ENCODE data around the gene GPR17.

GPR17 gene

DNA sequence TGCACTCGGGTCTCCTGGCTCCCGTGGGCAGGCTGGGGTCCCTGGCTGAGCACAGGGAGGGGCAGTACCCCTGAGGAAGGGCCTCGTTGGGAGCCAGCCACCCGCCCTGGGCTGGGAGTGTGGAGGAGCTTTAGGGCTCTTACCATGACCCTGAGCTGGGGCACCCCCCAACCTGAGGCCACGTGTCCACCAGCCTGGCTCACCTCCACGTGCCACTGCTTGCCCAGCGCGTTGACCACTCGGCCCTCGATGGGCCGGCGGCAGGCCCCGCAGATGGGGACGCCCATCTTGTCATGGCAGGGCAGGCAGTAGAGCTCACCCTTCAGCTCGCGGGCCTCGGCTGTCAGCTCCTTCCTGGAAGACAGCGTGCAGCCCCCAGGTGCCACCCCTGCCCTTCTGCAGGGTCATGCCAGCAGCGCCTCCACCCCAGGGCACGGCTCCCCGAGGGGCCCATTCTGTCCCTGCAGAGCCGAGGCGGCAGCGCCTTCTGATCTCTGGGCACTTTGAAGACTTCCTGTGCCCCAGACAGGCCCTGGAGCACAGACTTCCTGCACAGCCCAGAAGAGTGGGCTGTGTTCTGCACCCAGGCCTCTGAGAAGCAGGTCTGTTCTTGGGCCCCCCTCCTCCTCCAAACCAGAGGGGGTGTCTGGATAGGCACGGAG is 4.0 kb upstream of the GPR17 start:
- DNase-seq (ENCODE audit: low read depth) = peak; percentile 26

DNA sequence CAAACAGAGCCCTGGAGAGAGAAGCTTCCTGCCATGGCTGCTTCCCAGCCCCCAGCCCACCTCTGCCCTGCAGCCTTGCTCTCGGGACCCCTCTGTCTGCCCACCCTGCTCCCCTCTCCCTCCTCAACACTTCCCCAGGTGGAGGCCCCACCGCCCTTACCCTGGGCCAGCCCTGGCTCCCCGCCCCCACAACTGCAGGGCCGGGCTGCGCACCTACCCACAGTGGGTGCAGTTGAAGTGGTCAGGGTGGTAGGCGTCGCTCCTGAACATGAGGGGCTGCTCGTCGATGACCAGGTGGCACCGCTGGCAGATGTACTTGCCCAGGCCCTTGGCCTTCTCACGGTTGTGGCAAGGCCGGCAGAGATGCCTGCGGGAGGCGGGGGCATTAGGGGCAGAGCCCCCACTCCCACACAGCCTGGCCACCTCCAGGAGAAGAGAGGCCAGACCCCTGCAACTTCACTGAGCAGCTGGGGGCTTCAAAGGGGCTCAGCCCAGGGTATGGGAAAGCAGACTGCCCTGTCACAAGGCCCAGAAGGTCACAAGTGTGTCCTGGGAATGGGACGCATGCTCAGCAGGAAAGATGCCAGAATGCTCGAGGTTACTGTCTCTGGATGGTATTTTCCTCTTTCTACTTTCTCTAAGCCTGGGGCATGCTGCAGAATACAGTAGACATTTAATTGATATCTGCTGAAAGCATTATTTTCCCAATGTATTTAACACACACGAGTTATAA is 3.1 kb upstream of the GPR17 start:
- DNase-seq (ENCODE audit: low read depth) = no peak

DNA sequence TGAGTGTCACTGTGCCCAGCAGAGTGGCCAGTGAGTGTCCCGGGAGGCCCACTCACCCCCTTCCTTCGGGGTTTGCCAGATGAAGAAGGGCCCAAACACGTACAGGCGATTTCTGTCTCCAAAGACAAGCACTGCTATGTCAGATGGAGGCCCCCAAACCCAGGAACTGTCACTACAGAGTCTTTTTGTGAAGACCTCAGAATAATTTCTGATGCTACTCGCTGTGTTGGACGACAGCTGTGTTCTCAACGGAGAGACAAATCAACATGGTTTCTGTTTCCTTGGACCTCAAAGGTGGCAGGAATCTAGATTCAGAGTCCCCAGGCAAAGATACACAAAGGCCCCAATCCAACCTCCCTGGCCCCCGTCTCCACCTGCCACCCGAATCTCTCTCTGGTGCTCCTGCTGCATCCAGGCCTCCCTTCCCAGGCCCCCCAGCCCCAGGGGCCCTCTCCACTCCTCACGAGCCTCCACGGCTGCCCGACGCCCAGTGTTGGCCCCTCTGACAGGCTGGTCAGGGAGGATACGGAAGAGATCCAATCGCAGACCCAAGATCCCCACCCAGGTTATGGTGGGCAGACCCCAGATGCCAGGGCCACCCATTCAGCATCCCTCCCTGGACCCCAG is 2.4 kb upstream of the GPR17 start:
- no peak for DNase-seq (ENCODE audit: low read depth)

DNA sequence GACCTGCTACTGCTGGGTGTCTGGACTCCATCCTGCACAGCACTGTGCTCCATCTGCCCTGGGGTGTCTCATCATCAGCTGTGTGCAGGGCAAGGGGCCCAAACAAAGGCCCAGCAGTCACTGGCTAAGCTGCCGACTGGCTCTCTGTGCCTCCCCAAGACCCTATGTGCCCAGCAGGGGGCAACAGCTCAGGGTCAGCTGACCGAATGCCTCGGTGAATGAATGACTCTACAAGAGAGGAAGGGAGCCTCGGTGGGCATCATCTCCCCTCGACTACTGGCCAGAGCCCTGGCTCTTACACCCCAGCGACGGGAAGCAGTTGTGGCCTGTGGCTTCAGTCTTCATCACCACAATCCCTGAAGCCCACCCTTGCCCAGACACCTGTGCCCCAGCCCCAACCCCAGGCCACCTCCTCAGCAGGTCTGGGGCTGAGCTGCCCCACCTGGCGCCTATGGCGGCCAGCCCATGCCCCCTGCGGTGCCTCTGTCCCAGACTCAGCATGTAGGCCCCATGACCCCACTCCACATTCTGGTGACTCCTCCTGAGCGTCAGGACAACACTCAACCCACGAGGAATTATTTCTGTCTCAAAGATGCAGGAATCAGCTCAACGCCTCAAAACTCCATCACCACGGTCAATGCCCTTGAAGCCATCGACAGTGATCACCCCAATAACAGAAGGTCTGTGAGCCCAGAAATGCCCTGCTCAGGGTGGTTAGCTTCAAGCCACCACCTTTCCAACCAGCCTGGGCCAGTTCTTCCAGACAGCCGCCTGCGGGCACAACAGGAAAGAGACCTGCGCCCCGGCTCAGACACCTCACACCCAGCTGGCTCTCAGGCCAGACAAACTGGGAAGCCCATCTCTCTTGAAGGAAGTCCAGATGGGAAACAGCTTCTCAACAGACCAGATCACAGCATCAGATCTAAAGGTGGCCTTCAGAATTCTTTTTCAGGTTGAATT is 1.6 kb upstream of the GPR17 start:
- no peak for DNase-seq (ENCODE audit: low read depth)

- DNase-seq (ENCODE audit: low read depth) = no peak
These were observed 943 bp upstream of the GPR17 start for GRCh38 chr2:127645026-127645394.

DNA sequence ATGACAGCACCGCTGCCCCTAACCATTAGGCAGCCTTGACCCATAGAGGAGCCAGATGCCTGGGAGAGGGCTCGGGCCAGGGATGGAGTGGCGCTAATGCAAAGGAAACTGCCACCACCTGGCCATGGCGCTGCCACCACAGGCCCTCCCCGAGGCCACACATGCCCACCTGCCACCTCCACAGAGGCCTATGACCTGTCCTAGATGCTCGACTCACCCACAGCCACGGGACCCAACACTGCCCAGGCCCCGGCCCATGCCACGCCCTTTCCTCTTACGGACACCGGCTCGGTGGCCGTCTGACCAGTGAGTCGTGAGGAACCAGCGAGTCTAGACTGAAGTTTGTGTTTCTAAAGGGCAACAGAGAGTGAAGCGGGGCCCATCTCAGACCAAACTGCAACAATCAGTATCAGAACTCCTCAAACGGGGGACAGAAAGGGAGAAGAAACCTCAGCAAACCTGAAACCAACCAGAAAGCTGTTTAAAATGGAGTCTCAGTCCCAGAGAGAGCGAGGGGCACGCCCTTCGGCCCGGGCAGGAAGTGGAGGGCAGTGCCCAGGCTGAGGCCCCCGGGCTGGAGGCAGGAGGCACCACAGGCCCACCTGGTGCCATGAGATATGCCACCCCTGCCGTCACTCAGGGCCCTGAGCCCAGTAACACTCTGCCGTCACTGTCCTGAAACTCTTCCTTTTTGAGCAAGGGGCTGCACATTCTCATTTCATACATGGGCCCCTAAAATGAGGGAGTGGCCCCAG is 711 bp downstream of the GPR17 start:
- DNase-seq (ENCODE audit: low read depth) = no peak

DNA sequence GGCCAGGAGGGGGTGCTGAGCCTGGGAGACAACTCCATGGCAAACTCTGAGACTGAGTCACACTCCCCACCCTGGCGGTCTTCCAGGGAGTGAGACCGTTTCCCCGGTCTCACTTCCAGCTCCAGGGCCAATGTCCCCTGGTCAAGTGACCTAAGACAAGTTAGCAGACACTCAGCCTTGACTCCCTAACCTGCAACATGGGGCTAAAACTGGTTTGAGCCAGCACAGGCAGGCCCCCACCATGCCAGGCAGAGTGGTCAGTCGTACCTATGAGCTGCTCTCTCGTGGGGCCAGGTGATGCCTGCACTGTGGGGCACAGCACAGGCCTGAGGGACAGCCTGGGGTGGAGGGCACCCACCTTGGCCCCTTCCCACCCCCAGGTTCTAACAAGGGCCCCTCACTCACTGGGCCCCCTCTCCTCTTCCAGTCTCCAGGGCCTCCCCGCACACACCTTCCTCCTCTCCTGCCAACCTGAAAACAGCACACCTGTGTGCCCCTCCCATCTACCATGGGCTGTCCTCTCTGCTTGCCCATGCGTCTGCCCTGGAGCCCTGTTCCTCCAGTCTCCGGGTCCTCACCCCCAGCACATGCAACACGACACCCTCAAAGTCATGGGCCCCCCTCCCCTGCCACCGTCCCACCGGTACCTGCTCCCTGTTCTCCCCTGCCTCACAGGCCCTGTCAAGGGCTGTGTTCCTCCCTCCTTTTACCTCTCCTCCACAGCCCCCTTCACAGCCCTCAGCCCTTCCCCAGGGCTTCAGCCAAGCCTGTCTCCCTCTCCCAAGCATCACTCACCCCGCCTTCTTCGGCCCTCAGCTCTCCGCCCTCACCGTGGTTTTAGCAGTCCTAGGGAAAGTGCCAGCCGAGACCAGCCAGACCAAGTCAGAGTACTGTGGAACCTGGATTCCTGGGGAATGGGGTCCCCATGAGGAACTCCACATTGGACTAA is 1.6 kb downstream of the GPR17 start:
- no peak for DNase-seq (ENCODE audit: low read depth)

GRCh38 chr2:127648321-127648720 is 2.4 kb downstream of the GPR17 start:
- no peak for DNase-seq (ENCODE audit: low read depth)

DNA sequence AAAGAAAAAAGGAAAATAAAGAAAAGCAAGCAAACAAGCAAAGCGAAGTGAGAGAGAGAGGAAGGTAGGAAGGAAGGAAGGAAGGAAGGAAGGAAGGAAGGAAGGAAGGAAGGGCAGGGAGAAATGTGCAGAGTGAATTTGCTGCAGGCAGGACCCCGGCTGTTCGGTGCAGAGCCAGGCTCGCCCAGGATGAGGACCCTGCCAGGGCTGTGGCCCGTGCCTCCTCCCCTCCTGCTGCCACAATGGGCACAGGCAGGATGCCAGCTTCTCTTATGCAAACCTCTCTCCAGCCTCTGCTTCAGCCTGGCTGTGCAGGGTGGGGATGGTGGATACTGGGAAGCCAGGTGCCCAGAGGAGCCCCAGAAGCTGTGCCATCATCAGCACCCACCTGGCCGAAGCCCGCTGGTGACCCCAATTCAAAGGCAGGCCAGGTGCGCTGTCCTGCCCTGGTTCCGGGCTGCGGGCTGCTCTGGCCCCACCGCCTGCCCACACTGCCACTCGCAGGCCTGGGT is 3.2 kb downstream of the GPR17 start:
- DNase-seq (ENCODE audit: low read depth) = no peak

DNA sequence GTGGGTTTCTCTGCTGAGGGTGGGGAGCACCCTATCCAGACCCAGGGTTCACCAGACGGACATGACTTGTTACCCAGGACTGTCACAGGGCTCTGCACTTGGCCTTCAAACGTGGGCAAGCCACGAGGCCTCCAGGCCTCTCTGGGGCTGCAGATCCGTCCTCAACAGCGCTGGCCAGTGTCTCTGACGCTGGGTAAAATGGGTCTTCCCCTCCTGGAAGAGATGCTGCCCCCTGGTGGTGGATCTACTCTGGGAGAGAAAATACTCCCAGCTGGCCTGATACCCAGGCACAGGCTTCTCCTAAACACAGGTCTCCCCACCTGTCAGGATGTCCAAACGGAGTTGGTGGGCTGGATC is 3.7 kb downstream of the GPR17 start:
- DNase-seq (ENCODE audit: low read depth) = peak; percentile 67

- DNase-seq (ENCODE audit: low read depth) = no peak
These were observed 4.3 kb downstream of the GPR17 start for GRCh38 chr2:127650041-127650784.

- no peak for DNase-seq (ENCODE audit: low read depth)
These were observed 4.9 kb downstream of the GPR17 start for GRCh38 chr2:127650785-127651380.

- no peak for DNase-seq (ENCODE audit: low read depth)
These were observed 5.4 kb downstream of the GPR17 start for GRCh38 chr2:127651381-127651809.

GRCh38 chr2:127651971-127652550 is 6.1 kb downstream of the GPR17 start:
- no peak for DNase-seq (ENCODE audit: low read depth)

- no peak for DNase-seq (ENCODE audit: low read depth)
These were observed 6.9 kb downstream of the GPR17 start for GRCh38 chr2:127652786-127653357.

- no peak for DNase-seq (ENCODE audit: low read depth)
These were observed 7.6 kb downstream of the GPR17 start for GRCh38 chr2:127653421-127654083.

GRCh38 chr2:127654084-127654837 is 8.3 kb downstream of the GPR17 start:
- no peak for DNase-seq (ENCODE audit: low read depth)
